Mucosa of stomach (tissue), 1 donor: ENCODE measurements around the gene LRTM2.

Experiments
- H3K27me3 ChIP-seq: one replicate; pipeline ENCODE4 v1.7.0; 2013; ENCODE audit warnings: mild to moderate bottlenecking, low read length; ENCODE audit not compliant: control insufficient read depth, insufficient read depth
- H3K36me3 ChIP-seq: one replicate; pipeline ENCODE4 v1.7.0; 2013; ENCODE audit warnings: low read length; ENCODE audit not compliant: control insufficient read depth, insufficient read depth
- H3K4me1 ChIP-seq: one replicate; pipeline ENCODE4 v1.7.0; 2013; ENCODE audit warnings: mild to moderate bottlenecking, low read length; ENCODE audit not compliant: control insufficient read depth, insufficient read depth
- H3K4me3 ChIP-seq: one replicate; pipeline ENCODE4 v1.7.0; 2013; ENCODE audit warnings: low read length
- H3K9ac ChIP-seq: one replicate; pipeline ENCODE4 v1.7.0; 2013; ENCODE audit warnings: mild to moderate bottlenecking, low read length, moderate library complexity
- H3K9me3 ChIP-seq: one replicate; pipeline ENCODE4 v1.7.0; 2013; ENCODE audit warnings: mild to moderate bottlenecking, low read length, moderate library complexity; ENCODE audit not compliant: control insufficient read depth
- donor health status: Pancreatic carcinoma.

Gene LRTM2

GRCh38 chr12:1820191-1820895 lies at the start of gene LRTM2:
Gene LRTM2 (plus strand): TSS chr12:1820565. CDS start chr12:1828149, 7,584 bp downstream.
- H3K36me3 ChIP-seq: no peaks in the 10 kb centered on the region
- H3K4me3 ChIP-seq: no peak within 1 kb of the TSS
- H3K9ac ChIP-seq: no peak within 1 kb of the TSS
- H3K4me1 ChIP-seq: no peaks in the 10 kb centered on the region
- H3K27me3 ChIP-seq: peaks cover 52% of the 10 kb centered on the region
- H3K9me3 ChIP-seq: no peaks in the 10 kb centered on the region

GRCh38 chr12:1773937-1774655 lies 46.3 kb upstream of the LRTM2 start:
- H3K27me3 ChIP-seq: no peaks in the 10 kb centered on the region
- no peaks in the 10 kb centered on the region for H3K36me3 ChIP-seq
- H3K9me3 ChIP-seq: no peaks in the 10 kb centered on the region
- H3K9ac ChIP-seq: no peak overlapping the region
- no peak overlapping the region for H3K4me3 ChIP-seq
- H3K4me1 ChIP-seq: peaks cover 19% of the 10 kb centered on the region

GRCh38 chr12:1776170-1776921 lies 44.0 kb upstream of the LRTM2 start:
- peaks cover 9% of the 10 kb centered on the region for H3K4me1 ChIP-seq
- no peaks in the 10 kb centered on the region for H3K27me3 ChIP-seq
- no peak overlapping the region for H3K9ac ChIP-seq
- no peak overlapping the region for H3K4me3 ChIP-seq
- H3K36me3 ChIP-seq: no peaks in the 10 kb centered on the region
- no peaks in the 10 kb centered on the region for H3K9me3 ChIP-seq

GRCh38 chr12:1777798-1778197 lies 42.6 kb upstream of the LRTM2 start:
- no peaks in the 10 kb centered on the region for H3K36me3 ChIP-seq
- H3K4me3 ChIP-seq: no peak overlapping the region
- H3K9me3 ChIP-seq: no peaks in the 10 kb centered on the region
- peaks cover 7% of the 10 kb centered on the region for H3K4me1 ChIP-seq
- H3K9ac ChIP-seq: no peak overlapping the region
- no peaks in the 10 kb centered on the region for H3K27me3 ChIP-seq

- H3K9me3 ChIP-seq: no peaks in the 10 kb centered on the region
- no peak overlapping the region for H3K4me3 ChIP-seq
- no peaks in the 10 kb centered on the region for H3K4me1 ChIP-seq
These were observed 41.5 kb upstream of the LRTM2 start for GRCh38 chr12:1778911-1779310.

GRCh38 chr12:1779783-1780182 lies 40.6 kb upstream of the LRTM2 start:
- H3K4me1 ChIP-seq: no peaks in the 10 kb centered on the region
- no peaks in the 10 kb centered on the region for H3K9me3 ChIP-seq
- H3K36me3 ChIP-seq: no peaks in the 10 kb centered on the region
- no peak overlapping the region for H3K4me3 ChIP-seq
- H3K27me3 ChIP-seq: no peaks in the 10 kb centered on the region
- H3K9ac ChIP-seq: no peak overlapping the region

More at GRCh38 chr12:1778911-1779310, 41.5 kb upstream of the LRTM2 start:
- no peaks in the 10 kb centered on the region for H3K27me3 ChIP-seq
- no peaks in the 10 kb centered on the region for H3K36me3 ChIP-seq
- no peak overlapping the region for H3K9ac ChIP-seq

- Histone ChIP-seq H3K4me1 (no peaks in the 10 kb centered on the region), H3K36me3 (no peaks in the 10 kb centered on the region), H3K4me3 (no peak overlapping the region), H3K9ac (no peak overlapping the region), H3K9me3 (no peaks in the 10 kb centered on the region), H3K27me3 (no peaks in the 10 kb centered on the region)
These were observed 38.6 kb upstream of the LRTM2 start for GRCh38 chr12:1781772-1782171.

- Histone ChIP-seq H3K4me3 (no peak overlapping the region), H3K4me1 (no peaks in the 10 kb centered on the region), H3K36me3 (no peaks in the 10 kb centered on the region), H3K9me3 (no peaks in the 10 kb centered on the region), H3K27me3 (no peaks in the 10 kb centered on the region), H3K9ac (no peak overlapping the region)
These were observed 38.1 kb upstream of the LRTM2 start for GRCh38 chr12:1782215-1782614.

GRCh38 chr12:1787714-1788113 lies 32.7 kb upstream of the LRTM2 start:
- H3K9me3 ChIP-seq: no peaks in the 10 kb centered on the region
- H3K4me1 ChIP-seq: no peaks in the 10 kb centered on the region
- no peak overlapping the region for H3K4me3 ChIP-seq
- H3K9ac ChIP-seq: no peak overlapping the region
- H3K27me3 ChIP-seq: no peaks in the 10 kb centered on the region
- no peaks in the 10 kb centered on the region for H3K36me3 ChIP-seq

- Histone ChIP-seq H3K4me3 (no peak overlapping the region), H3K36me3 (no peaks in the 10 kb centered on the region), H3K4me1 (peaks cover 1% of the 10 kb centered on the region), H3K9me3 (no peaks in the 10 kb centered on the region), H3K9ac (no peak overlapping the region), H3K27me3 (no peaks in the 10 kb centered on the region)
These were observed 29.9 kb upstream of the LRTM2 start for GRCh38 chr12:1790444-1790843.

- Histone ChIP-seq H3K4me1 (peaks cover 7% of the 10 kb centered on the region), H3K9ac (no peak overlapping the region), H3K27me3 (no peaks in the 10 kb centered on the region), H3K9me3 (no peaks in the 10 kb centered on the region), H3K36me3 (no peaks in the 10 kb centered on the region), H3K4me3 (no peak overlapping the region)
These were observed 29.1 kb upstream of the LRTM2 start for GRCh38 chr12:1791104-1791841.
